Measurements from ENCODE around the gene MLXIPL.
"Not testable (repeated sequence)": the region's sequence is repeated elsewhere in the genome, so short reads cannot be mapped to it uniquely, and the experiment has no call there.

Gene MLXIPL, protein sequence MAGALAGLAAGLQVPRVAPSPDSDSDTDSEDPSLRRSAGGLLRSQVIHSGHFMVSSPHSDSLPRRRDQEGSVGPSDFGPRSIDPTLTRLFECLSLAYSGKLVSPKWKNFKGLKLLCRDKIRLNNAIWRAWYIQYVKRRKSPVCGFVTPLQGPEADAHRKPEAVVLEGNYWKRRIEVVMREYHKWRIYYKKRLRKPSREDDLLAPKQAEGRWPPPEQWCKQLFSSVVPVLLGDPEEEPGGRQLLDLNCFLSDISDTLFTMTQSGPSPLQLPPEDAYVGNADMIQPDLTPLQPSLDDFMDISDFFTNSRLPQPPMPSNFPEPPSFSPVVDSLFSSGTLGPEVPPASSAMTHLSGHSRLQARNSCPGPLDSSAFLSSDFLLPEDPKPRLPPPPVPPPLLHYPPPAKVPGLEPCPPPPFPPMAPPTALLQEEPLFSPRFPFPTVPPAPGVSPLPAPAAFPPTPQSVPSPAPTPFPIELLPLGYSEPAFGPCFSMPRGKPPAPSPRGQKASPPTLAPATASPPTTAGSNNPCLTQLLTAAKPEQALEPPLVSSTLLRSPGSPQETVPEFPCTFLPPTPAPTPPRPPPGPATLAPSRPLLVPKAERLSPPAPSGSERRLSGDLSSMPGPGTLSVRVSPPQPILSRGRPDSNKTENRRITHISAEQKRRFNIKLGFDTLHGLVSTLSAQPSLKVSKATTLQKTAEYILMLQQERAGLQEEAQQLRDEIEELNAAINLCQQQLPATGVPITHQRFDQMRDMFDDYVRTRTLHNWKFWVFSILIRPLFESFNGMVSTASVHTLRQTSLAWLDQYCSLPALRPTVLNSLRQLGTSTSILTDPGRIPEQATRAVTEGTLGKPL

DNA sequence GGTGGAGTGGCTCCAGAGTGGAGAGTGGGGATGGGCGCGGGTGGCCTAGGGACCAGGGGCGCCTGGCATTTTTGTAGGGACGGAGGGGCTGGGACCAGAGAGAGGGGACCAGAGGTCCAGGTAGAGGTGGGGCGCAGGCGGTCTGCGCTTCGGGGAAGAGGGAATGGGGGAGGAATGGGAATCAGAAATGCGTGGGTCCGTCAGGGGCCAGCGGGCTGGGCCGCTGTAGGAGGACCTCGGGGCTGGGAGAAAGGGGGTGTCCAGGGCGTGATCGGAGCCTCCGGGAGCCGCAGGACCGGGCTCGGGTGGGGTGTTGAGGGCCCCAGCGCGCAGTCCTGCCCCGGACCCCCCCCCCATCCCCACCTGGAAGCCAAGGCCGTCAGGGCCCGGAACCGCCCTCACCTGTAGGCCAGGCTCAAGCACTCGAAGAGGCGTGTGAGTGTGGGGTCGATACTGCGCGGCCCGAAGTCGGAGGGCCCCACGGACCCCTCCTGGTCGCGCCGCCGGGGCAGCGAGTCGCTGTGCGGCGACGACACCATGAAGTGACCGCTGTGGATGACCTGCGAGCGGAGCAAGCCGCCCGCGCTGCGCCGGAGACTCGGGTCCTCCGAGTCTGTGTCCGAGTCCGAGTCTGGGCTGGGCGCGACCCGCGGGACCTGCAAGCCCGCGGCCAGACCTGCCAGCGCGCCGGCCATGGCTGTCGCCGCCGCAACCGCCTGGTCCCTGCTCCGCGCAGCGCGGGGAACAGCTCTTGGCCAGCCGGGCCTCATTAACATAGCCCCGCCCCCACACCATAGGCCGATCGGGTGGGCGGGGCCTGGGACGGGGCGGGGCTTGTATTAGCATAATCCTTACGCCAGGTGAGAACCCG is at the start of gene MLXIPL:
Gene MLXIPL (minus strand): TSS at position 725 of the 871 bp plus-strand sequence. CDS start 30 bp downstream, at position 695.
- DNase-seq: peak; percentile 96

DNA sequence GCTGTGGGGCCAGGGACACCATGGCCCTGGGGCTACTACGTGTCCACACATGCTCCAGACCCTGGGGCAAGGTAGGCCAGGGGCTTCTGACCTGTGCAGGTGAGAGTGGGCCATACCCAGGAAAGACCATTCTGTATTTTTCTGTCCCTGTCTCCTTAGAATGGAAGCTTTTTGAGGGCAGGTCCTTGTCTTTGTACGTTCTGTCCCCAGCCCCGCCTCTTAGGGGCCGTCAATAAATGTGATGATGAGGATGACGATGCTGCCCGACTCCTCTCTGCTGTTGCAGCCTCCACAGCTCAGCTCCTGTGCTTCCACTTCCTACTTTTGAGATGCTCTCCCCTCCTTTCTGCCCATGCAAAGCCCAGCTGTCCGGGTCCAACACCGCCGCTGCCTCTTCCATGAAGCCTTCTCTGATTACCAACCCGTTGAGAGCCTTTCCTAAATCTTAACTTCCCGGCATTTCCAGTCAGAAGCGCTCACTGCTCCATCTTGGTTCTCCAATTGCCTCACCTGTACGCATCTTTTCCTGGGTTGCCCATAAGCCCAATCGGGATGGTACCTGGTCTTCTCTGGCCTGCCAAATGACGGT is 47.6 kb upstream of the MLXIPL start:
- DNase-seq: no peak

DNA sequence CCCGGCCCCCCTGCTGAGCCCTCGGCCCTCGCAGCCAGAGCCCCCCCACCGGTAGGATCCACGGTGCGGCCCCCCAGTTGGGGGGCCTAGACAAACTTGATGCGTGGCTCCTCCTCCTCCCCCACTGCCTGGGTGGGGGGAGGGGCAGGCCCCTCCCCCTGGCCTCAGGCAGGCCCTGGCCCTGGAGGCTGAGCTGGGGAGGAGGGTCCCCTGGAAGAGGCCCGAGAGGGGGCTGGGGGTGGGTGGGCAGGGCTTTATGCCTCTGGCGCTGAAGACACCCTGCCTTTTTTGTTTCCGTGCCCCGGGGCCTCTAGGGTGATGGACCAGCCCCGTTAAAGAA is 47.0 kb upstream of the MLXIPL start:
- no peak for DNase-seq

DNA sequence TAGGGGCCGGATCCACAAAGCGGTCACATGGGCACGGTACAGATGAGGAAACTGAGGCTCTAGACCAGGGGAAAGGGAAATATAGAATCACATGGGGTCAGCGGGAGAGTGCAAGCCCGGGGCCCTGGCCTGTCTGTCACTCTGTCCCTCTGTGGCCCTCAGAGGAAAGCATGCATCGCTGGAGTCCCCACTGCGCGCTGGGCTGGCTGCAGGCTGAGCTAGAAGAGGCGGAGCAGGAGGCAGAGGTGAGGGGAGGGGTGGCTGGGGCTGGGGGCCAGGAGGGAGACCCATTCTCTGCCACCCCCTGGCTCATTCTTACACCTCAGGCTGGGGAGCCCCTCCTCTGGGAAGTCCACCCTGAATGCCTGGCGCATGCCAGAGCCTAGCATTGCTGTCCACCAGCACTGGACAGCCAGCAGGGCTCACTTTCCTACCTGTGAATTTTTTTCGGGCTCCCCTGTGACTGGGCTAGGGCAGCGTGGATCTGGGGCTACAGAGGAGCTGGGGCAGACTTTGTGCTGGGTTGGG is 45.6 kb upstream of the MLXIPL start:
- DNase-seq: no peak

DNA sequence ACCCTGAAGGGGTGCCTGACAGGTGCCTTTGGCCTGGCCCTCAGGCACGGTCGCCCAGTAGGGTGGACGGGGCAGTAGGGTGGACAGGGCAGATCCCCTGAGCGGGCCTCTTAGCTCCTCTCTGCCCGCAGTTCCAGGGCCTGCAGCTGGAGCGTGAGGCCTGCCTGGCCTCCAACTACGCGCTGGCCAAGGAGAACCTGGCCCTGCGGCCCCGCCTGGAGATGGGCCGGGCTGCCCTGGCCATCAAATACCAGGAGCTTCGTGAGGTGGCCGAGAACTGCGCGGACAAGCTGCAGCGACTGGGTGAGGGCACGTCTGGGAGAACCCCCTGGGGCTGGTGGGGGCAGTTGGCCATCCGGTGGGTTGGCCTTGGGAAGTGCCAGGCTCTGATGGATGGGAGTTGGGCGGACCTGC is 45.0 kb upstream of the MLXIPL start:
- DNase-seq: no peak

DNA sequence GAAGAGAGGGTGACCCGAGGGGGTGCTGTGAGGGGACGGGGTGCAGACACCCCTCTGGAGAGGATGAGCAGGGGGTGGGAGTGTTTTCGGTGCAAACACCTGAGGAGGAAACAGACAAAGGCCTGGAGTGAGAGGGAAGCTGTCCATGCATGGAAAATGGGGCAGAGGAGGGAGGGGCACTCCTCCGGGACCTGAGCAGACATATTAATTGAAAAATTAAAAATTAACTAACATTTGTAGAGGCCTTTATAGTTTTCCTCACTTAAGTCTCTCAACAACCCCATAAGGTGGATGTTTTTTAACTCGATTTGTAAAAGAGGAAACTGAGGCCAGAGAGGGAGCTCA is 44.5 kb upstream of the MLXIPL start:
- DNase-seq: no peak

DNA sequence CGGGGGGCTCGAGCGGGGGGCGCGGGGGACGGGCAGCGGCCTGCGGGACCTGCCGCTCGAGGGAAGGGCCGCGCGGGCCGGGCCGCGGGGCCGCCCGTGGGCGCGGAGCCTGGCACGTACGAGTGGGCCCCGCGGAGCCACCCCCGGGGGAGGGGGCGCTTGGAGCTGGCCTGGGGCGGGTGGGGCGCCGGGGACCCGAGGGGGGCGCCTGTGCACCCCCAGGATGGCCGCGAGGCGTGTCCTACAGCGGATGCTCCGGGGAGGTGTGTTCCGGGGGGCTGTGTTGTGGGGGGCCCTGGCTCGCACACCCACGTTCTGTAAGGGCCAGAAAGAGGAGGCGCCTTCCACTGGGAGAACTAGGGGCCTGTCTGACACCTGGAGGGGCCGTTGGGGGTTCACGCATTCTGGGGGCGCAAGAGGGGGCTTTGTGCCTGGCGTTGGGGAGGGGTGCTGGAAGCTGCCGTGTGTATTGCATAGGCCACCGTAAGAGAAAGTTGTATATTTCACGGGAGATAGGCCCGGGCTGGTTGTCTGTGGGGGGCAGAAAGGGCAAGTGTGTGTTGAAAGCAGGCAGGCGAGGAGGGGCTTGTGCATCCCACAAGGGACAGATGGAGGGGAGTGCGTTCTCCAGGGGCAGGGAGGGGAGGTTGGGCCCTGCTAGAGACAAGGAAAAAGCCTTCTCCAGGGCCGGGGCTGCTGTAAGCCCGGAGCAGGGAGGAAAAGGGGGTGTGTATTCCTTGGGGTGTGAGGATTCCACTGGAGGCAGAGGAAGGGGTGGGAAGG is 44.0 kb upstream of the MLXIPL start:
- DNase-seq: no peak

DNA sequence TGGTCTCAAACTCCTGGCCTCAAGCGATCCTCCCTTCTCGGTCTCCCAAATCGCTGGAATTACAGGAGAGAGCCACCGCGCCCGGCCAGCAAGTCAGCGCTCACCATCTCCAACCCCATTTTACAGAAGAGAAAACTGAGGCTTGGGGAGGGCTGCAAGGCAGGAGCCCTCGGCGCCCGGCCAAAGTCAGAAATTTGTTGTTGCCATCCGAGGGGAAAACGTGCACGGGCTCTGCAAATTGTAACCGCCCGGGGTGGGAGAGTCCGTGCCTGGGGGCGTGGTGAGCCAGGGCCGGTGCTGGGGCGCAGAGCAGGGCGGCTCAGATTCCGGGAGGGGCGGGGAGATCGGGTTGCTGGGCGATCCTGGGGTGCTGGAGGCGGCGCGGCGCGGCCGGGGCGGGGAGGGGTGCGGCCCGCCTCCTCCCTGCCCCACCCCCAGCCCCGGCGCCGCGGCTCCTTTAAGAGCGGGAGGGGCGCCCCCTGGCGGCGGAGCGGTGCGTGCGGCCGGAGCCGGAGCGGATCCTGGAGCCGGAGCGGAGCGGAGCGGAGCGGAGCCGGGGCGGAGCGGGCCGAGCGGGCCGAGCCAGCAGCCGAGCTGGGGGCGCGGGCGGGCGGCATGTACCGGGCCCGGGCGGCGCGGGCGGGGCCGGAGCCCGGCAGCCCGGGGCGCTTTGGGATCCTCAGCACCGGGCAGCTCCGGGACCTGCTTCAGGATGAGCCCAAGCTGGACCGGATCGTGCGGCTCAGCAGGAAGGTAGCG is 43.2 kb upstream of the MLXIPL start, which contains the start of gene VPS37D:
Gene VPS37D (plus strand): TSS at position 488 of the 759 bp plus-strand sequence. CDS start 128 bp downstream, at position 616.
- DNase-seq: peak; percentile 85

DNA sequence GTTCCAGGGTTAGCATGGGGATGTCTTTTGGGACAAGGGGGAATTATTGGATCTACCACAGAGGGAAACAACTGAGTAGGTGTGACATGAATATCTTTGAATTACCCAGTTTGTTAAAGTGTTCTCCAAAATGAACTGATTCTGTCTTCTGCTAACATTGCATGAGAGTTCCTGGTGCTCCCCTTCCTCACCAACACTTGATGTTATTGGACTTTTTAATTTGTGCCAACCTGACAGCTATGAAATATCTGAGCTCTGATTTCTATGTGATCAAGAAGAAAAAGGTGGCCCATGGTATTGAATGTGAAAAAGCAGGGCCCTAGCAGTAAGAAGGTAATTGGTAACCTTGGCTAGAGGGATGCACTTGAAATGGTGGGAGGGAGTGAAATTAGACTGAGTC is 38.7 kb upstream of the MLXIPL start:
- DNase-seq: no peak

DNA sequence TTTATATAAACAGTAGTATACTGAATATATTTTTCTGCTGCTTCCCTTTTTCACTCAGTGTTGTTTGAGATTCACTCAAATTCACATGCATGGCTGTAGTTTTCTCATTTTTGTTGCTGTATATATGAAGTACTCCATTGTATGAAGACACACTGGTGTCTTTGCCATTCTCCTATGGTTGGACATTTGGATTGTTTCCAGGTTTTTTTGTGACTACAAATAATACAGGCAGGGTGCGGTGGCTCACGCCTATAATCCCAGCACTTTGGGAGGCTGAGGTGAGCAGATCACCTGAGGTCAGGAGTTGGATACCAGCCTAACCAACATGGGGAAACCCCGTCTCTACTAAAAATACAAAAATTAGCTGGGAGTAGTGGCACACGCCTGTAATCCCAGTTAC is 36.3 kb upstream of the MLXIPL start:
- not testable (repeated sequence) for DNase-seq

DNA sequence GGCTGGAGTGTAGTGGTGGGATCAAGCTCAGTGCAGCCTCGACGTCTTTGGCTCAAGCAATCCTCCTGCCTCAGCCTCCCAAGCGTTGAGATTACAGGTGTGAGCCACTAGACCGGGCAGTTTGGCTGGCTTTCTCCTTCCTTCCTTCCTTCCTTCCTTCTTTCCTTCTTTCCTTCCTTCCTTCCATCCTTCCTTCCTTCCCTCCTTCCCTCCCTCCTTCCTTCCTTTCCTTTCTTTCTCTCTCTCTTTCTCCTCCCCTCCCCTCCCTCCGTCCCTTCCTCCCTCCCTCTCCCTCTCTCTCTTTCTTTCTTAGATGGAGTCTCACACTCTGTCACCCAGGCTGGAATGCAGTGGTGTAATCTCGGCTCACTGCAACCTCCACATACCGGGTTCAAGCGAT is 35.7 kb upstream of the MLXIPL start:
- DNase-seq: no peak

DNA sequence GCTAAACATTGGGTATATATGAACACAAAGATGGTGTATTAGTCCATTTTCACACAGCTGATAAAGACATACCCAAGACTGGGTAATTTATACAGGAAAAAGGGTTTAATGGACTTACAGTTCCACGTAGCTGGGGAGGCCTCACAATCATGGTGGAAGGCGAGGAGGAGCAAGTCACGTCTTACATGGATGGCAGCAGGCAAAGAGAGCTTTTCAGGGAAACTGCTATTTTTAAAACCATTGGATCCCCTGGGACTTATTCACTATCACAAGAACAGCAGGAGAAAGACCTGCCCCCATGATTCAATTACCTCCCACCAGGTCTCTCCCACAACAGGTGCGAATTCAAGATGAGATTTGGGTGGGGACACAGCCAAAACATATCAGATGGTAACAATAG is 31.0 kb upstream of the MLXIPL start:
- DNase-seq: not testable (repeated sequence)

DNA sequence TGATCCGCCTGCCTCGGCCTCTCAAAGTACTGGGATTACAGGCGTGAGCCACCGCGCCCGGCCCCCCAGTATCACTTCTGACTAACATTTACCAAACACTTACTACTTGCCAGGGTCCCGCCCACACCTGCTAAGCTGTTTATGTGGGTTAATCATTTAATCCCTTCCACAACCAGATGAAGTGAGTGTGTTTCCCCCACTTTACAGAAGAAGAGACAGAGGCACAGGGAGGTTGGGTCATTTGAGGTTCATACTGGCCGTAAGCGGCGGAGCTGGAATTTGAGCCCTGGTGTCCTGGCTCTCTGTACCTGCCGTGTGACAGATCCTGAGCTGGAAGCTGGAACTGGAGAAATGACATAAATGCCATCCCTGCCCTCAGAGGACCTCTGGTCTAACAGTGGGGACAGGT is 28.2 kb upstream of the MLXIPL start:
- no peak for DNase-seq

DNA sequence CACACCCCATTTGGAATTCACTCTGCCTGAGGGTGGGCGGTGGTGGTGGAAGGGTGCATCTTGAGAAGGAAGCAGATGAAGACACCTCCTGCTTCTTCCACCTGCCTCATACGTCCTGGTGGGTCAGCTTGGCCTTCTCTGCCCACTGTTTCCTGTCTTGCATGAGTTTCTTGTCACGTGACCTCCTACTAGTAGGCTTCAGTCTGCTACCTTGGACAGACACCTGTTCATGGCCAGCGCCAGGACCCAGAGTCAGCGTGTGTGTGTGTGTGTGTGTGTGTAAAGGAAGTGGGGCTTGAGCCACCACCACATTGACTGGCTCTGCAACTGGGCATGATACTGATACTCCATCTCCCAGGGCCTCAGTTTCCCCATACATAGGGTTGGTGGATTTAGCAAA is 26.2 kb upstream of the MLXIPL start:
- DNase-seq: no peak

DNA sequence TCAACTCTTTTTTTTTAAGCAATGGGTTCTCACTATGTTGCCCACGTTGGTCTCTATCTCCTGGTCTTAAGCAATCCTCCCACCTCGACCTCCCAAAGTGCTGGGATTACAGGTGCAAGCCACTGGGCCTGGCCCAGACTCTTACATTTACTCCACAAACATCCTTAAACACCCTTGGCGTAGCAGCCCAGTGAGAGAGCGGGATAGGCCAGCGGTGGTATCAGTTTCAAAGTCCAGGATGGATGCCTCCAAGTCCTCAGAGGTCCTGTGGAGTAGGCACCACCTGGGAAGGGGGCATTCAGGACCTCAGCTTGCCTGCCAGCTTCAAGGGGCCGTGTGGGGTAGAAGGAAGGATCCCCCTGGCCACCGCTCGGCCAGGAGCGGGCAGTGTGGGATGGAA is 25.3 kb upstream of the MLXIPL start:
- DNase-seq: no peak

DNA sequence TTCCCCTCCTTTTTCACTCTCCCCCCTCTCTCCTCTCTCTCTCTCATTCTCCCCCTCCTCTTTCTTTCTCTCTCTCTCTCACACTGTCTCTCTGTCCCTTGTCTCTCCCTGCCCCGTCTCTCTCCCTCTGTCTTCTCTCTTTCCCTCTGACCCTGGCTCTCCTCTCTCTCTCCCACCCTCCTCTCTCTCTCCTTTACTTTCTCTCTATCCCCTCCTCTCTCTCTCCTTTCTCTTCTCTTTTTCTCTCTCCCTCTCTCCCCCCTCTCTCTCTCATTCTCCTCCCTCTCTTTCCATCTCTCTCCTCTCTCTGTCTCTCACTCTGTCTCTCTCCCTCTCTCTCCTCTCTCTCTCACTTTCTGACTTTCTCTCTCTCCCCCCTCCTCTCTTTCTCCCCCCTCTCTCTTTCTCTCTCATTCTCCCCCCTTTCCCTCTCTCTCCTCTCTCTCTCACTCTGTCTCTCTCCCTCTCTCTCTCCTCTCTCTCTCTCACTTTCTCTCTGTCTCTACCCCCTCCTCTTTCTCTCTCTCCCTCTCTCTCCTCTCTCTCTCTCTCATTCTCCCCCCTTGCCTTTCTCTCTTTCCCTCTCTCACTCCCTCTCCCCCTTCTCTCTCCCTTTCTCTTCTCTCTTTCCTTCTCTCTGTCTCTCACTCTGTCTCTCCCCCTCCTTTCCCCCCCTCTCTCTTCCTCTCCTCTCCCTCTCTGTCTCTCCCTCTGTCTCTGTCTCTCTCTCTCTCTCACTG is 24.4 kb upstream of the MLXIPL start:
- DNase-seq: no peak

DNA sequence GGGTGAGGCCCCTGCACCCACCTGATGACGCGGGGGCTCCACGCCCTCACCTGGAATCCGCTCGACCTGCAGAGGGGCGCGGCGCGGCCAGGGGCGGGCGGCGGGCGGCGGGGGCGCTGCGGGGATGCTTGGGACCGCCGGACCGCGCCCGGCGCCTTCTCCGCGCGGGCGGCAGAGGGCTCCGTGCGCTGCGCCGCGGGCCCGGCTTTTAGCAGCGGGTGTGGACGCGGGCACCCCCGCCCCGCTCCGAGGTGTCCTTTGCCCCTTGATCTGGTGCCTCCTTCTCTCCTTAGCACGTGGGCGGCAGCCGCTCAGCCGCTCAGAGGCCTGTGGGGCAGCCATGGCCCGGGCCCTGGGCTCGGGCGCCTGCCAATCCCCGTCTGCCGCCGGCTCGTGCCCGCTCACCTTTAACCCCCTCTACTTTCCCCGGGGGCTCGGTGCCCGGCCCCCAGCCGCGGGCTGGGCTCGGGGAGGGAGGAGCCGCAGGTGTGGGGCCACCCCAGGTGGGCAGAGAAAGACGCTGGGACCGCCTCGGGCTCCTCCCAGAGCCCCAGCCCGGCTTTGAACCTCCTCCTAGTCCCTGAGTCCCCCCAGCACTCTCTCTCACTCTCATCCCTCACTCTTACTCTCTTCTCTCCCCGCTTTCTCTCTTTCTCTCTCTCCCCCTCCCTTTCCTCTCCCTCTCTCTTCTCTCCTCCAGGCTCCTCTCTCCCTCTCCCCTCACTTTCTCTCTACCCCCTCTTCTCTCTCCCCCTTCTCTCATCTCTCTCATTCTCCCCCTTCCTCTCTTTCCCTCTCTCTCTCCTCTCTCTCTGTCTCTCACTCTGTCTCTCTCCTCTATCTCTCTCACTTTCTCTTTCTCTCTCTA is 23.6 kb upstream of the MLXIPL start:
- DNase-seq: no peak

DNA sequence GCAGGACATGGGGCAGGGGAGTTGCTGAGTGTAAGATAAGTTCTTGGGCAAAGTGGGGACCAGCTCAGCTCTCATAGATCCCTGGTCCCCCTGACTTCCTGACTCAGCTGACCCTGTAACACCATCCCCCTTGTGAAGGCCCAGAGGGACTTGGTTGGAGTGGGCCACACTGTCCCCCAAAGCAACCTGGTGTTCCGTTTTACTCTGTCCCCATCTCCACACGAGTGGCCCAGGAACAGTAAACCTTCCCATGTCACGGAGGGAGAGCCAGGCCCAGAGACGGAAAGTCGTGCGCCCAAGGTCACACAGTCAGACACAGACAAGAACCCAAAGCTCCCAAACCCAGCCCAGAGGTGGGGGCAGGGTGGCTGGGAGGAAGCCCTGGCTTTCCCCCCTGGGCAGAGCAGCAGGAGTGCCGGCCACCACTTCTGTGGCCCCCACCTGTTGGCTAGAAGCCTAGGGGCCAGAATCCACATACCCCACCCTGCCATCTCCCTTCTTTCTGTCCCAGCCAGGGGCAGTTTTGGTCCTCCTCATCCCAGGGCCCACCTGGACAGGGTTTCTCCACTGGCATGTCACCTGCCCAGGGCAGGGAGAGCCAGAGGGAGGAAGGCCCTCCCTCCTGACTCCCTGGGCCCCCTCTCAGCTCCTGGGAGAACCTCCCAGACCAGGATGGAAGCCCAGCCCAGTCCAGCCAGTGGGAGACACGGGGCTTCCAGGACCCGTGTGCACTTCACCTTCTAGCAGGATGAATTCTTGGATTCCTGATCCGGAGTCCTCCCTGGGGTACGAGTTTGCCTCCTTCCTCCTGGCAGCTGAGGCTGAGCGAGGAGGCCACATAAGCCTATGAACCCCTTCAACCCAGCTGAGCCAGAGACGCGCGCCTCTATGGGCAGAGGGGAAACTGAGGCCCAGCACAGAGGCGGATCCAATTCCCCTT is 22.7 kb upstream of the MLXIPL start:
- no peak for DNase-seq
